GM23338 (cell line): ENCODE measurements around the gene CSTA. TPM values are rescaled to one million over a fixed set of nuclear protein-coding genes. Genes with fewer than 3 reads are reported as not detected.

Experiments used
- EZH2 ChIP-seq: fragments of 200-600 bp; sonication (generic); IDR thresholded peaks from one replicate; pipeline ENCODE4 v1.8.0; 2017; ENCODE audit warnings: antibody characterized with exemption, mild to moderate bottlenecking, low read depth; ENCODE audit not compliant: unreplicated experiment
- STAT1 ChIP-seq: IDR thresholded peaks from one replicate; pipeline ENCODE4 v1.6.1; 2016; ENCODE audit warnings: antibody characterized with exemption; ENCODE audit not compliant: unreplicated experiment
- polyA plus RNA-seq: library from polyadenylated mRNA; unstranded; fragments of >200 nt; fragmentation: Nextera tagmentation; extraction: Ambion mirVana; gene quantifications from 2 replicates; pipeline ENCODE4 v1.2.1, GENCODE V29; 2016
- total RNA-seq: library from RNA; depleted of rRNA; stranded (reverse); fragments of >200 nt; shearing (Covaris generic); gene quantifications from 2 replicates; pipeline ENCODE4 v1.2.3, GENCODE V29; 2014
- TF ChIP-seq, protein P1 (sequence below): fragments of 250-450 bp; sonication (Bioruptor Pico); IDR thresholded peaks from 2 replicates; pipeline ENCODE4 v1.5.0; 2020; ENCODE audit warnings: mild to moderate bottlenecking, moderate library complexity
- TF ChIP-seq, protein P2 (sequence below): IDR thresholded peaks from 2 replicates; pipeline ENCODE4 v1.6.1; 2016; ENCODE audit warnings: antibody characterized with exemption
- TF ChIP-seq, protein P3 (sequence below), 2 experiments: fragments of 200-600 bp in 1 of 2; sonication (generic) in 1 of 2; conservative IDR thresholded peaks; 2 replicates each; pipeline versions ENCODE4 v1.5.1 to v1.6.1; 2016 to 2017; ENCODE audit warnings: antibody characterized with exemption in 2 of 2, low read depth in 2 of 2, mild to moderate bottlenecking in 2 of 2, moderate library complexity in 1 of 2
- TF ChIP-seq, protein P4 (sequence below): IDR thresholded peaks from one replicate; pipeline ENCODE4 v1.6.1; 2018; ENCODE audit warnings: antibody characterized with exemption; ENCODE audit not compliant: unreplicated experiment

CSTA gene
- total and polyA plus RNA-seq, 2 experiments from 2014 or later, result 1.4 TPM; not detected in 1

DNA sequence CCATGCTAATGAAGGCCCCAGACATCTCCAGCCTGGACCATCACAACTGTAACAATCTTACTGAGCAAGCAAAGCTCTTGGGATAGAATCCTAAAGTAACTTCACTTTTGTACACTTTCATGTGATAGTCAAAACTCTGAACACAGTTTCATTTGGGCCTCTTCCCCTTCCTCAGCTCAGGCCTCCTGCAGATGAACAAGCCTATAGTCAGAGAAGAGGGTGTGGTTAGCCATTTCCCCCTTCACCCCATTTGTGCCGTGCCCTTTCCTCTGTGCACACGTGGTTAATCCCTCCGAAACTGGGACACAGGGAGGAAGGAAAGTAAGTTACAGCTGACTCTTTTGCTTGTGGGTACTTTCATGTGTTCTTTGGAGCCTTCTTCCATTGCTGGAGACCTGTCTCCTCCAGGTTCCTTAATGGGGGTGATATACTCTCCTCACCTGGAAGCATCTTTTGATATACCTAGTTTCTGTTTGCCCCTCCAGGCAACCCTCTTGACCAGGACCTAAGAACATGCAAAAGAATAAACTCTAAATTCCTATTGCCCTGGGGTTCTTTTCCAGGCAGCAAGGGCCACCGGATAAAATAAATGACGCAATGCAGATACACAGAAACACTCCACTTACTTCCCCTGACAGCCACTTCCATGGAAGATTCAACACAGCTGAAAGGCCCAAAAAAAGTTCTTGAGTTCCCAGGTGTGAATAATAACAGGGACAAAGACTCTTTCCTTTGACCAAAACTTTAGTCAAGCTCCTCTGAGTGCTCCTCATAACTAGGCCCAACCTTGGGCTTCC is 29.6 kb upstream of the CSTA start (continued):
- TF ChIP-seq, protein P1, sequence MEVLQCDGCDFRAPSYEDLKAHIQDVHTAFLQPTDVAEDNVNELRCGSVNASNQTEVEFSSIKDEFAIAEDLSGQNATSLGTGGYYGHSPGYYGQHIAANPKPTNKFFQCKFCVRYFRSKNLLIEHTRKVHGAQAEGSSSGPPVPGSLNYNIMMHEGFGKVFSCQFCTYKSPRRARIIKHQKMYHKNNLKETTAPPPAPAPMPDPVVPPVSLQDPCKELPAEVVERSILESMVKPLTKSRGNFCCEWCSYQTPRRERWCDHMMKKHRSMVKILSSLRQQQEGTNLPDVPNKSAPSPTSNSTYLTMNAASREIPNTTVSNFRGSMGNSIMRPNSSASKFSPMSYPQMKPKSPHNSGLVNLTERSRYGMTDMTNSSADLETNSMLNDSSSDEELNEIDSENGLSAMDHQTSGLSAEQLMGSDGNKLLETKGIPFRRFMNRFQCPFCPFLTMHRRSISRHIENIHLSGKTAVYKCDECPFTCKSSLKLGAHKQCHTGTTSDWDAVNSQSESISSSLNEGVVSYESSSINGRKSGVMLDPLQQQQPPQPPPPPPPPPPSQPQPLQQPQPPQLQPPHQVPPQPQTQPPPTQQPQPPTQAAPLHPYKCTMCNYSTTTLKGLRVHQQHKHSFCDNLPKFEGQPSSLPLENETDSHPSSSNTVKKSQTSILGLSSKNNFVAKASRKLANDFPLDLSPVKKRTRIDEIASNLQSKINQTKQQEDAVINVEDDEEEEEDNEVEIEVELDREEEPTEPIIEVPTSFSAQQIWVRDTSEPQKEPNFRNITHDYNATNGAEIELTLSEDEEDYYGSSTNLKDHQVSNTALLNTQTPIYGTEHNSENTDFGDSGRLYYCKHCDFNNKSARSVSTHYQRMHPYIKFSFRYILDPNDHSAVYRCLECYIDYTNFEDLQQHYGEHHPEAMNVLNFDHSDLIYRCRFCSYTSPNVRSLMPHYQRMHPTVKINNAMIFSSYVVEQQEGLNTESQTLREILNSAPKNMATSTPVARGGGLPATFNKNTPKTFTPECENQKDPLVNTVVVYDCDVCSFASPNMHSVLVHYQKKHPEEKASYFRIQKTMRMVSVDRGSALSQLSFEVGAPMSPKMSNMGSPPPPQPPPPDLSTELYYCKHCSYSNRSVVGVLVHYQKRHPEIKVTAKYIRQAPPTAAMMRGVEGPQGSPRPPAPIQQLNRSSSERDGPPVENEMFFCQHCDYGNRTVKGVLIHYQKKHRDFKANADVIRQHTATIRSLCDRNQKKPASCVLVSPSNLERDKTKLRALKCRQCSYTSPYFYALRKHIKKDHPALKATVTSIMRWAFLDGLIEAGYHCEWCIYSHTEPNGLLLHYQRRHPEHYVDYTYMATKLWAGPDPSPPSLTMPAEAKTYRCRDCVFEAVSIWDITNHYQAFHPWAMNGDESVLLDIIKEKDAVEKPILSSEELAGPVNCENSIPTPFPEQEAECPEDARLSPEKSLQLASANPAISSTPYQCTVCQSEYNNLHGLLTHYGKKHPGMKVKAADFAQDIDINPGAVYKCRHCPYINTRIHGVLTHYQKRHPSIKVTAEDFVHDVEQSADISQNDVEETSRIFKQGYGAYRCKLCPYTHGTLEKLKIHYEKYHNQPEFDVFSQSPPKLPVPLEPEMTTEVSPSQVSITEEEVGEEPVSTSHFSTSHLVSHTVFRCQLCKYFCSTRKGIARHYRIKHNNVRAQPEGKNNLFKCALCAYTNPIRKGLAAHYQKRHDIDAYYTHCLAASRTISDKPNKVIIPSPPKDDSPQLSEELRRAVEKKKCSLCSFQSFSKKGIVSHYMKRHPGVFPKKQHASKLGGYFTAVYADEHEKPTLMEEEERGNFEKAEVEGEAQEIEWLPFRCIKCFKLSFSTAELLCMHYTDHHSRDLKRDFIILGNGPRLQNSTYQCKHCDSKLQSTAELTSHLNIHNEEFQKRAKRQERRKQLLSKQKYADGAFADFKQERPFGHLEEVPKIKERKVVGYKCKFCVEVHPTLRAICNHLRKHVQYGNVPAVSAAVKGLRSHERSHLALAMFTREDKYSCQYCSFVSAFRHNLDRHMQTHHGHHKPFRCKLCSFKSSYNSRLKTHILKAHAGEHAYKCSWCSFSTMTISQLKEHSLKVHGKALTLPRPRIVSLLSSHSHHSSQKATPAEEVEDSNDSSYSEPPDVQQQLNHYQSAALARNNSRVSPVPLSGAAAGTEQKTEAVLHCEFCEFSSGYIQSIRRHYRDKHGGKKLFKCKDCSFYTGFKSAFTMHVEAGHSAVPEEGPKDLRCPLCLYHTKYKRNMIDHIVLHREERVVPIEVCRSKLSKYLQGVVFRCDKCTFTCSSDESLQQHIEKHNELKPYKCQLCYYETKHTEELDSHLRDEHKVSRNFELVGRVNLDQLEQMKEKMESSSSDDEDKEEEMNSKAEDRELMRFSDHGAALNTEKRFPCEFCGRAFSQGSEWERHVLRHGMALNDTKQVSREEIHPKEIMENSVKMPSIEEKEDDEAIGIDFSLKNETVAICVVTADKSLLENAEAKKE (CRISPR knock-in tag), result no peak
- TF ChIP-seq, protein P2, sequence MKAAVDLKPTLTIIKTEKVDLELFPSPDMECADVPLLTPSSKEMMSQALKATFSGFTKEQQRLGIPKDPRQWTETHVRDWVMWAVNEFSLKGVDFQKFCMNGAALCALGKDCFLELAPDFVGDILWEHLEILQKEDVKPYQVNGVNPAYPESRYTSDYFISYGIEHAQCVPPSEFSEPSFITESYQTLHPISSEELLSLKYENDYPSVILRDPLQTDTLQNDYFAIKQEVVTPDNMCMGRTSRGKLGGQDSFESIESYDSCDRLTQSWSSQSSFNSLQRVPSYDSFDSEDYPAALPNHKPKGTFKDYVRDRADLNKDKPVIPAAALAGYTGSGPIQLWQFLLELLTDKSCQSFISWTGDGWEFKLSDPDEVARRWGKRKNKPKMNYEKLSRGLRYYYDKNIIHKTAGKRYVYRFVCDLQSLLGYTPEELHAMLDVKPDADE, result no peak
- TF ChIP-seq, protein P3, sequence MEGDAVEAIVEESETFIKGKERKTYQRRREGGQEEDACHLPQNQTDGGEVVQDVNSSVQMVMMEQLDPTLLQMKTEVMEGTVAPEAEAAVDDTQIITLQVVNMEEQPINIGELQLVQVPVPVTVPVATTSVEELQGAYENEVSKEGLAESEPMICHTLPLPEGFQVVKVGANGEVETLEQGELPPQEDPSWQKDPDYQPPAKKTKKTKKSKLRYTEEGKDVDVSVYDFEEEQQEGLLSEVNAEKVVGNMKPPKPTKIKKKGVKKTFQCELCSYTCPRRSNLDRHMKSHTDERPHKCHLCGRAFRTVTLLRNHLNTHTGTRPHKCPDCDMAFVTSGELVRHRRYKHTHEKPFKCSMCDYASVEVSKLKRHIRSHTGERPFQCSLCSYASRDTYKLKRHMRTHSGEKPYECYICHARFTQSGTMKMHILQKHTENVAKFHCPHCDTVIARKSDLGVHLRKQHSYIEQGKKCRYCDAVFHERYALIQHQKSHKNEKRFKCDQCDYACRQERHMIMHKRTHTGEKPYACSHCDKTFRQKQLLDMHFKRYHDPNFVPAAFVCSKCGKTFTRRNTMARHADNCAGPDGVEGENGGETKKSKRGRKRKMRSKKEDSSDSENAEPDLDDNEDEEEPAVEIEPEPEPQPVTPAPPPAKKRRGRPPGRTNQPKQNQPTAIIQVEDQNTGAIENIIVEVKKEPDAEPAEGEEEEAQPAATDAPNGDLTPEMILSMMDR (conservative IDR thresholded peaks at IDR 0.05; ENCODE audit: low read depth in 2 of 2), result no peak
- TF ChIP-seq, protein P4, sequence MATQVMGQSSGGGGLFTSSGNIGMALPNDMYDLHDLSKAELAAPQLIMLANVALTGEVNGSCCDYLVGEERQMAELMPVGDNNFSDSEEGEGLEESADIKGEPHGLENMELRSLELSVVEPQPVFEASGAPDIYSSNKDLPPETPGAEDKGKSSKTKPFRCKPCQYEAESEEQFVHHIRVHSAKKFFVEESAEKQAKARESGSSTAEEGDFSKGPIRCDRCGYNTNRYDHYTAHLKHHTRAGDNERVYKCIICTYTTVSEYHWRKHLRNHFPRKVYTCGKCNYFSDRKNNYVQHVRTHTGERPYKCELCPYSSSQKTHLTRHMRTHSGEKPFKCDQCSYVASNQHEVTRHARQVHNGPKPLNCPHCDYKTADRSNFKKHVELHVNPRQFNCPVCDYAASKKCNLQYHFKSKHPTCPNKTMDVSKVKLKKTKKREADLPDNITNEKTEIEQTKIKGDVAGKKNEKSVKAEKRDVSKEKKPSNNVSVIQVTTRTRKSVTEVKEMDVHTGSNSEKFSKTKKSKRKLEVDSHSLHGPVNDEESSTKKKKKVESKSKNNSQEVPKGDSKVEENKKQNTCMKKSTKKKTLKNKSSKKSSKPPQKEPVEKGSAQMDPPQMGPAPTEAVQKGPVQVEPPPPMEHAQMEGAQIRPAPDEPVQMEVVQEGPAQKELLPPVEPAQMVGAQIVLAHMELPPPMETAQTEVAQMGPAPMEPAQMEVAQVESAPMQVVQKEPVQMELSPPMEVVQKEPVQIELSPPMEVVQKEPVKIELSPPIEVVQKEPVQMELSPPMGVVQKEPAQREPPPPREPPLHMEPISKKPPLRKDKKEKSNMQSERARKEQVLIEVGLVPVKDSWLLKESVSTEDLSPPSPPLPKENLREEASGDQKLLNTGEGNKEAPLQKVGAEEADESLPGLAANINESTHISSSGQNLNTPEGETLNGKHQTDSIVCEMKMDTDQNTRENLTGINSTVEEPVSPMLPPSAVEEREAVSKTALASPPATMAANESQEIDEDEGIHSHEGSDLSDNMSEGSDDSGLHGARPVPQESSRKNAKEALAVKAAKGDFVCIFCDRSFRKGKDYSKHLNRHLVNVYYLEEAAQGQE, result no peak
- TF ChIP-seq EZH2, result no peak
- TF ChIP-seq STAT1, result no peak
